Brain microvascular endothelial cell (primary cell): ENCODE results near the gene USP11.

ENCODE experiments used
- DNase-seq: peaks from one replicate; pipeline ENCODE4 v3.0.0-alpha.2; 2020
- H3K27ac ChIP-seq: fragments of 250-450 bp; sonication (Bioruptor Pico); 2 replicates; pipeline ENCODE4 v1.5.1; 2020; ENCODE audit warnings: mild to moderate bottlenecking, moderate library complexity
- H3K27me3 ChIP-seq: fragments of 250-450 bp; sonication (Bioruptor Pico); replicated peaks from 2 replicates; pipeline ENCODE4 v1.5.1; 2020; ENCODE audit warnings: mild to moderate bottlenecking
- H3K36me3 ChIP-seq: fragments of 250-450 bp; sonication (Bioruptor Pico); replicated peaks from 2 replicates; pipeline ENCODE4 v1.5.1; 2020; ENCODE audit warnings: mild to moderate bottlenecking
- H3K4me3 ChIP-seq: 2 replicates; pipeline ENCODE4 v1.5.1; 2011; ENCODE audit warnings: low read depth, mild to moderate bottlenecking, control low read depth, low read length, moderate library complexity
- in situ Hi-C: cut with HindIII; loops from 2 replicates; pipeline ENCODE4 v1.10.0; 2017; ENCODE audit warnings: low sequenced_read_pairs, low pct_ligation_motif_present
- TF ChIP-seq, protein P1 (sequence below): IDR thresholded peaks from 2 replicates; pipeline ENCODE4 v1.5.1; 2011; ENCODE audit warnings: low read depth, mild to moderate bottlenecking, moderate library complexity, low read length, control low read depth, inconsistent platforms; ENCODE audit errors: missing control alignments

The USP11 gene

DNA sequence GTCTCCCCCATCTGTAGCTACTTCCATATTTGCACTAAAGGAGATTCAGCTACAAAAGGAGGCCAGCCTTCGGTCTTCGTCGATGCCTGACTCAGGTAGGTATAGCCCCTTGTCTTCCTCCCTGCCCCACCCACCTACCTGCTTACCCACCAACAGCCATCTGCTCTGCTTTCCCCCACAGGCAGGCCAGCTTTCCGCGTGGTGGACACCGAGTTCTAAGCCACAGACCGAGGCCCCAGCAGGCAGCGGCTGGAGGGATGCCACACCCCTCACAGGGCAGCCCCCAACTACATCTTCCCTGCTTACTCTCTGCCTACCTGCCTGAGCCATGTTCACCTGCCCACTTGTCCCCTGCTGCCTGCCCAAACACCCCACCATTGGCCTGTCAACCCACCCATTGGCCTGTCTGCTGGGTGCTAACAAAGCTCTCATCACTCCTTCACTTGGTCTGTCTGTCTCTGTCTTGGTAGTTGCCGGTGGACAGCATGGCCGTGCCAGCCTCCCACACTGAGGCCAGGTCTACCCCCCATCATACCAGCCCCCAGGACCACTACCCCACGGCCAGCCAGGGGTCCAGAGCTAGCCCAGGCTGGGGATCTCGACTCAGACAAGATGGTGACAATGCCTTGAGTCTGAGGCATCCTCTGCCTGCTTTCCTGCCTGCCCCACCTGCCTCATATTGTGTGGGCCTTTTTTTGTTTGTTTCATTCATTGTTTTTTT is 4.1 kb upstream of the USP11 start:
- no peak overlapping the region for H3K4me3 ChIP-seq
- DNase-seq = no peak
- in situ Hi-C loops = no loop called here
- TF ChIP-seq, protein P1, sequence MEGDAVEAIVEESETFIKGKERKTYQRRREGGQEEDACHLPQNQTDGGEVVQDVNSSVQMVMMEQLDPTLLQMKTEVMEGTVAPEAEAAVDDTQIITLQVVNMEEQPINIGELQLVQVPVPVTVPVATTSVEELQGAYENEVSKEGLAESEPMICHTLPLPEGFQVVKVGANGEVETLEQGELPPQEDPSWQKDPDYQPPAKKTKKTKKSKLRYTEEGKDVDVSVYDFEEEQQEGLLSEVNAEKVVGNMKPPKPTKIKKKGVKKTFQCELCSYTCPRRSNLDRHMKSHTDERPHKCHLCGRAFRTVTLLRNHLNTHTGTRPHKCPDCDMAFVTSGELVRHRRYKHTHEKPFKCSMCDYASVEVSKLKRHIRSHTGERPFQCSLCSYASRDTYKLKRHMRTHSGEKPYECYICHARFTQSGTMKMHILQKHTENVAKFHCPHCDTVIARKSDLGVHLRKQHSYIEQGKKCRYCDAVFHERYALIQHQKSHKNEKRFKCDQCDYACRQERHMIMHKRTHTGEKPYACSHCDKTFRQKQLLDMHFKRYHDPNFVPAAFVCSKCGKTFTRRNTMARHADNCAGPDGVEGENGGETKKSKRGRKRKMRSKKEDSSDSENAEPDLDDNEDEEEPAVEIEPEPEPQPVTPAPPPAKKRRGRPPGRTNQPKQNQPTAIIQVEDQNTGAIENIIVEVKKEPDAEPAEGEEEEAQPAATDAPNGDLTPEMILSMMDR = no peak
- no peak overlapping the region for H3K27ac ChIP-seq
- H3K27me3 ChIP-seq = no peaks in the 10 kb centered on the region
- H3K36me3 ChIP-seq = peaks cover 52% of the 10 kb centered on the region

DNA sequence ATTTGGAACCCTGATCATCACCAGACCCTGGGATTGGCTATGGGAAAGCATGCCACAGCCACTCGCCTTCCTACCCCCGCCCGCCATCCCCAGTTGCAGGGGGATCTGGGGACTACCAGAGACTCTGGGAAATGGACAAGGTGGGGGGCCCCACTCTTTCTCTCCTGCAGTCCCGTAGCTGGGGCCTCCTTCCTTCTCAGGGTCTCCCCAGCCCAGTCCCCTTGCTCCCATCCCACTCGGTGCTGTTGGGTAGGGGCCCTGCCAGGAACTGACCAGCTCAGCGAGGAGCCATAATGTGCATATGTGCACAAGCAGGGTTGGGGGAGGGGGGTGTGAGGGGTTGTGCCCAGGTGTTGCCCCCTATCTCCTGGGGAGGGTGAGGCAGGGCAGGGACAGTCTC is 3.4 kb upstream of the USP11 start:
- TF ChIP-seq, protein P1 = no peak
- H3K4me3 ChIP-seq = no peak overlapping the region
- in situ Hi-C loops = no loop called here
- no peak overlapping the region for H3K27ac ChIP-seq
- no peak for DNase-seq
- H3K27me3 ChIP-seq = no peaks in the 10 kb centered on the region
- H3K36me3 ChIP-seq = peaks cover 45% of the 10 kb centered on the region

DNA sequence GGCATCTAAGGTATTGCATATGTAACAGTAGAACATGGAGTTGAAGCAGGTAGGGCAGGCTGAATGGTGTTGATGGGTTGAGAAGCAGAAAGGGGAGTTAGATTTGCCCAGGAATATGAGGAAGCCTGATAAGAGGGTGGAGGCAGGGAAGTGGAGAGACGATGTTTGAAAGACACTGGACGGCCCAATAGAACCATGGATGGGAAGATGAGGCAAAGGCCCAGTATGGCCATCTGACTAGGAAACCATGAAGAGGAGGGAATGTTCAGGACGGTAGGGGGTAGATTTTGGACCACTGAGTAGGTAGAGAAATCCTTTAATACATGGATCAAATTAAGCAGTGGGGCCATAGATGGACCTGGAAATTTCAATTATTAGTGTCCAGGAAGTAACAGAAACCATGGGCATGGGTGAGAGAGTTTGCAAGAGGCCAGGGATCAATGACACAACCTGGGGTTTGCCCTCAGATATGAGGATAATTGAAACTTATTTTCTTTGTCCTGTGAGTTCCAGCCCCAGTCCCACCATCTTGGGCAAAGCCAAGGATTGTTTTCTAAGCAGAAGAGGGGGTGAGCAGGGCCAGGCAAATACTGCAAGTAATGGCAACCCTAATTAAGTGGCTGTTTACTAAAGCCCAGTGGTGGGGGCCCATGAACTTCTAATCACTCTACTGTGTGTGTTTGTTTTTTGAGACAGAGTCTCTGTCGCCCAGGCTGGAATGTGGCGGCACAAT is 2.5 kb upstream of the USP11 start:
- Histone ChIP-seq H3K27ac (no peak overlapping the region), H3K27me3 (no peaks in the 10 kb centered on the region), H3K4me3 (no peak overlapping the region), H3K36me3 (peaks cover 38% of the 10 kb centered on the region)
- in situ Hi-C loops = no loop called here
- DNase-seq = no peak
- TF ChIP-seq, protein P1 = no peak

- peaks cover 29% of the 10 kb centered on the region for H3K36me3 ChIP-seq
- no peaks in the 10 kb centered on the region for H3K27me3 ChIP-seq
- DNase-seq = no peak
- H3K27ac ChIP-seq = no peak overlapping the region
- no peak overlapping the region for H3K4me3 ChIP-seq
- TF ChIP-seq, protein P1 = no peak
- in situ Hi-C loops = no loop called here
Observed at GRCh38 chrX:47231167-47231566, 1.6 kb upstream of the USP11 start.

- Histone ChIP-seq H3K36me3 (peaks cover 19% of the 10 kb centered on the region), H3K27ac (peak overlapping the region; percentile 97), H3K4me3 (peak overlapping the region; percentile 71), H3K27me3 (no peaks in the 10 kb centered on the region)
- in situ Hi-C loops = no loop called here
- TF ChIP-seq, protein P1 = no peak
- no peak for DNase-seq
Observed at GRCh38 chrX:47232197-47232802, 509 bp upstream of the USP11 start.
